GM18867 (cell line): ENCODE measurements around the gene ZMYM4.

ENCODE experiments used
- ATAC-seq: cut with Tn5 transposase; IDR thresholded peaks from one replicate; pipeline ENCODE4 v1.9.1; 2021; ENCODE audit warnings: mild to moderate bottlenecking, moderate library complexity; ENCODE audit not compliant: unreplicated experiment

The ZMYM4 gene

DNA sequence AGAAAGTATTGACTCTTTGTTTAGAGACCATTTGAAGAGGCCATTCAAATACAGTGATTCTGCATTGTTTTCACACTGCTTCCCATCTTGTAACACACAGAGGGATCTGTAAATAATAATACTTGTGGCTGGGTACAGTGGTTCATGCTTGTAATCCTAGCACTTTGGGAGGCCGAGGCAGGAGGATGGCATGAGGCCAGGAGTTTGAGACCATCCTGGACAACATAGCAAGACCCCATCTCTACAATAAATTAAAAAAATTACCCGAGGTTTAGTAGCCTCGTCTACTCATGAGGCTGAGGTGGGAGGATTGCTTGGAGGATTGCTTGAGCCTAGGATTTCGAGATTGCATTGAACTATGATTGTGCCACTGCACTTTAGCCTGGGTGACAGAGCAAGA is 5.7 kb downstream of the ZMYM4 start:
- no peak for ATAC-seq

DNA sequence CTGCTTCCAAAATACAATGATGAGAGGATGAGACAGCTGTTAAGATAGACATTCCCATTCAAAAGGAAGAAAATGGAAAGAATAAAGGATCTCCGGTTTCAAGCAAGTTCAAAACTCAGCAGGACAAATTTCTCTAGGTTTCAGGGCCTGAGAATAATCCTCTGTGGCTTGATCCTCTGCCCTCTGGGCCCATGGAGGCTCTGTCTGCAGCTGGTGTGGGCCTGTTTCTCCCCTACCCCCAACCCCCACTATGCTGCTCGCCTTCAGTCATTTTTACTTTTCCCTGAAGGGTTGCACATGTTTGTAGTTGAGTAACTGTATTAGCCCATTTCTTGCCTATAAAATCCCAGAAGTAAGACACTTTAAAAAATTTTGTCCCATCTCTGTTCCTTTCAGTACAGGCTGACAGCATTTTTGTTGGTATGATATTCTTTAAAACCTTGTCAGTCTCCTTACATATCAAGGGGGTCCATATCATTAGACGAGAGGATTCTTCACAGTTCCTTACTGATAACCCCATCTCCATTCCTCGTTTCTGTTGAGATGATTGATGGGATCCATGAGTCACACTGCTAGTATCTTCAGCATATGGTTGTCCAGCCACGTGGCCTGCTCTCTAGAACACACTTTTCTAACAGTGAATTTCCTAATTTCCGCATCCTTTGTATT is 10.5 kb downstream of the ZMYM4 start:
- no peak for ATAC-seq

DNA sequence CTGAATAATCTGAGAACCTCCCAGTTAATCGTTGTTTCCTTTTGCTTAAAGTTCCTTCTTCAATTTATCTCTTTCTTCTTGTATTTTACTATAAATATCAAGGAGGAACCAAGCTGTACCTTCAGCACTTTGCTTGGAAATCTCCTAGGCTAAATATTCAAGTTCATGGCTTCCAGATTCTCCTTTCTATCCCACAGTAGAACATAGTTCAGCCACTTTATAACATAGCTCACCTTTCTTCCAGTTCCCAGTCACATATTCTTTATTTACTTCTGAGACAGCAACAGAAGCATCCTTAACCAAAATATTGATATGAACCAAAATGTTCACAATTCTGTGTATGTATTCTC is 11.0 kb downstream of the ZMYM4 start:
- ATAC-seq = no peak

DNA sequence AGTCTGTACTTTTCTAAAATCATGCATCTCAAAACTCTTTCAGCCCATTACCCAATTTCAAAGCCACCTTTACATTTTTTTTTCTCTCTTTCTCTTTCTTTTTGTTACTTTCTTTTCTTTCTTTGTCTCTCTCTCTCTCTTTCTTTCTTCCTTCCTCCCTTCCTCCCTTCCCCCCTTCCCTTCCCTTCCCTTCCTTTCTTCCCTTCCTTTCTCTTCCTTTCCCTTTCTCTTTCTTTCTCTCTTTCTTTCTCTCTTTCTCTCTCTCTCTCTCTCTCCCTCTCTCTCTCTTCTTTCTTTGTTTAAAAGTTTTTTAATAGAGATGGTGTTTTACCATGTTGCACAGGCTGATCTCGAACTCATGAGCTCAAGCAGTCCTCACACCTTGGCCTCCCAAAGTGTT is 11.5 kb downstream of the ZMYM4 start:
- ATAC-seq = no peak

DNA sequence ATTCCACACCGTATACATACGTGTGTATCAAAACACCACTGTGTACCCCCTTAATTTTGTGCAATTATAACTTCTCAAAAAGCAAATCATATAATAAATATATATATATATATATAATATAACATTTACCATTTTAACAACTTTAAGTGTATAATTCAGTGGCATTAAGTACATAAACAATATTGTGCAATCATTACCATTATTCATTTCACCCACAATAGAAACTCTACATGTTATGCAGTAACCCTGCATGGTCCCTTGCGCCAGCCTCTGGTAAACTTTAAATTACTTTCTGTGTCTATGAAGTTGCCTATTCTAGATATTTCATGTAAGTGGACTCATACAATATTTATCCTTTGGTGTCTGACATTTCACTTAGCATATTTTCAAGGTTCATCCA is 13.1 kb downstream of the ZMYM4 start:
- ATAC-seq = no peak

- no peak for ATAC-seq
These were observed 13.7 kb downstream of the ZMYM4 start for GRCh38 chr1:35282172-35282571.

DNA sequence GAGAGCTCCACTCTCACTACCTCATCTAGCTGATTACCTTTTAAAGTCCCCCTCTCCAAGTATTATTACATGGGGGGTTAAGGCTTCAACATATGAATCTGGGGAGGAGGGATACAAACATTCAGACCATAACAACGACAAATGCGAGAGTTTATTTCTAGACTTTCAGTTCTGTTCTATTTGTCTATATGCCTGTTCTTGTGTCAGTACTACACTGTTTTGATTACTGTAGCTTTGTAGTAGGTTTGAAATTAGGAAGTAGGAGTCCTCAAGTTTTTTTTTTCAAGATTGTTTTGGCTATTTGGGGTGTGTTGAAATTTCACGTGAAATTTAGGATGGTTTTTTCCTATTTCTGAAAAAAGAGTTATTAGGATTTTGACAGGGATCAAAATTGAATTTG is 16.3 kb downstream of the ZMYM4 start:
- ATAC-seq = no peak

- ATAC-seq = no peak
These were observed 17.5 kb downstream of the ZMYM4 start for GRCh38 chr1:35285771-35286606.

GRCh38 chr1:35287807-35288640 is 19.5 kb downstream of the ZMYM4 start:
- ATAC-seq = no peak

DNA sequence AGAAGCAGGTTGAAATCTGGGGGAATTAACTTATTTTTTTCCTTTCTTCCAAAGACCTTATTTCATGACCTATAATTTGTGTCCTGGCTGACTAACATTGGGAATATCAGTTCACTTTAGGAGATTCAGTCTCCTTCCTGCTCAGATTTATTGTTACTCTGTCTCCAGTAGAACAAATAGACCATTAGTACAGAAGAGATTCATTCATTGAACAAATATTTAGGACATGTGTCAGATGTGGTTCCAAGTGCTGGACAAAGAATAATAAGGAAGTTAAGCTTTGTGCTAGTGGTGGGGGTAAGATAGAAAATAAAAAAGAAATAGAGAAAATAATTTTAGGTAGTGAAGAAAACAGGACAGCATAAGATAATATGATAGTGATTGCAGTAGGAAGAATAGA is 20.3 kb downstream of the ZMYM4 start:
- ATAC-seq = no peak

- ATAC-seq = no peak
These were observed 21.9 kb downstream of the ZMYM4 start for GRCh38 chr1:35290452-35290851.

GRCh38 chr1:35294809-35295208 is 26.3 kb downstream of the ZMYM4 start:
- no peak for ATAC-seq

DNA sequence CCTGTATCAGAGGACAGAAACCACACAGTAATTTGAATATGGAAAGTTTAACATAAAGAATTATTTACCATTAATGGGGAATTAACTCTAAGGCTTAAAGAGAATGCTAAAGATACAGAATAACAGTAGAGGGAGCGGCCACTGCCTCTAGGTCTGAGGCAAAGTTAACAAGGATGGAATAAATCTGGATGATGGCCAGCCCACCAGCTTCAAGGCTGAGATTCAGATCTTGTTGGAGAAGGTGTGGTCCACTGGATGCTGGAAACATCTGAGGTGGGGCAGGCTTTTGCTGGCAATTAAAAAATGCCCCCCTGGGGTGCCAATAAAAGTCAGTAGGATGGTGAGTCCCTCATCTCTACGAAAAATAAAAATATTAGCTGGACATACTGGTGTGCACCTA is 29.4 kb downstream of the ZMYM4 start:
- ATAC-seq = no peak

- ATAC-seq = peak; percentile 46
These were observed 30.0 kb downstream of the ZMYM4 start for GRCh38 chr1:35298464-35298863.

DNA sequence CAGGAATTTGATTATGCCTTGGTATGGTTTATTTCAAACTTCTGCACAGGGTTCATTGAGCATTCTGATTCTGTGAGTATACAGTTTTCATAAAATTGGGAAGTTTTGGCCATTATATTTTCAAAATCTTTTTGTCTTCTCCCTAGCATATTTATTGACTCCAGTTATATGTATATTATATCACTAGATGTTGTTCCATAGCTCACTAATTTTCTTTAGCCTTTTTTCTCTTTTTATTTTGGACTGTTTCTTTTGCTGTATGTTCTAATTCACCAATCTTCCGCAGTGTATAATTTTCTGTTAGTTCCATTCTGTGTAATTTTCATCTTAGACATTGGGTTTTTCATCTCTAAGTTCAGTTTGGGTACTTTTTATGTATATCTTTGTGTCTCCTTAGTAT is 31.9 kb downstream of the ZMYM4 start:
- ATAC-seq = no peak

- ATAC-seq = no peak
These were observed 33.3 kb downstream of the ZMYM4 start for GRCh38 chr1:35301674-35302392.

DNA sequence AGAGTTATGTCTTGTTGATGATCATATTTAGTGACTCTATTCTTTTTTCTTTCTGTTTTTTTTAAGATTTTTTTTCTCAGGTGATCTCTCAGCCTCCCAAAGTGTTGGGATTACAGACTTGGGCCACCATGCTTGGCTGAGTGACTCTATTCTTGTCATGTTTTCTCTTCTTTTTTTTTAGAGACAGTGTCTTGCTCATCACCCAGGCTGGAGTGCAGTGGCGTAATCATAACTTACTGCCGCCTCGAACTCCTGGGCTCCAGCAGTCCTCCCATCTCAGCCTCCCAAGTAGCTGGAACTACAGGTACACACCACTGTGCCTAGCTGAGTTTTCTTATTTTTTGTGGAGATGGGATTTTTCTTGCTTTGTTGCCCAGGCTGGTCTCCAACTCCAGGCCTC is 36.9 kb downstream of the ZMYM4 start:
- ATAC-seq = no peak

- no peak for ATAC-seq
These were observed 47.1 kb downstream of the ZMYM4 start for GRCh38 chr1:35315649-35316048.

DNA sequence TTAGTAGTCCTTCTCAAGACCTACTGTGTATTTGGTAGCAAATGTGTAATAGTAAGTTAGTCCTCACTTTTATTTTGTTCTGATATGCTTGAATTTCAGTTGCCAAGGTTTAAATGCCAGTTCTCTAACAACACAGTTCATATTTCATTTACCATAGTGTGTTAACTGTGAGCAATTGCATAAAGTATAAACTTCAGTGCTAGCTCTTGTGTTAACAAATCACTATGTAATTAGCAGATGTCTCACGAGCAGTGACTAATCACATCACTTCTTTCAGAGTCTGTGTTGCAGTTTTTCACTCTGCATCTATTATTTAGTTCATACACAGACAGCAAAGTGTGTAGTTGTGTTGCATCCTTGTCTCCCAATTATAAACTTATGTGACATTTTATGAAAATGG is 47.8 kb downstream of the ZMYM4 start:
- no peak for ATAC-seq

DNA sequence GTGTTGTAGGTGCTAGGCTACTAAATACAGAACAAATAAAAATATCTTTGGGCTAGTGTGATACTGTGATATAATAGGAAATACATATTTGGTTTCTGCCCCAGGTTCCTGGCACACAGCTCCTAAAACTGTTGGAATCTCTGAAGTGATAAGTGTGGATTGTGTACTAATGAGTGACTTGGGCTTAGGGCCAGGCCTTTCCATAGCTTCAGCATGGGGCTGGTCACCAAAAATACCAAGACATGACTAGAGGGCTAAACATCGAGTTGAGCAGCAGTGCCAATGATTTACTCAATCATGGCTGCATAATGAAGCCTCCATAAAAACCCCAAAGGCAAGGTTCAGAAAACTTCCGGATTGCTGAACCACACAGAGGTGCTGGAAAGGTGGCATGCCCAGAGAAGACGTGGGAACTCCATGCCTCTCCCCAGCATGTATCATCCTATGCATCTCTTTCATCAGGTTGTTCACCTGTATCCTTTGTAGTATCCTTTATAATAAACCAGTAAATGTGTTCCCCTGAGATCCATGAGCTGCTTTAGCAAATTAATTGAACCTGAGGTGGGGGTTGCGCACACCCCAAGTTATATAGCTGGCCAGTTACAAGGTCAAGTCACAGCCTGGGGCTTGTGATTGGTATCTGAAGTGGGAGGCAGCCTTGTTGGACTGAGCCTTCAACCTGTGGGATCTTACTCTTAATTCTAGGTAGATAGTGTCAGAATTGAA is 51.6 kb downstream of the ZMYM4 start:
- no peak for ATAC-seq
